Fibroblast of mammary gland (primary cell): Measurements from ENCODE around the gene RAPGEF3.

Experiments
- DNase-seq: peaks from one replicate; pipeline ENCODE4 v3.0.0-alpha.2; 2010; ENCODE audit warnings: low read depth
- H3K4me3 ChIP-seq: 2 replicates; pipeline ENCODE4 v1.5.1; 2011; ENCODE audit warnings: low read depth, mild to moderate bottlenecking, low read length, moderate library complexity; ENCODE audit not compliant: control insufficient read depth
- CTCF ChIP-seq: conservative IDR thresholded peaks from 2 replicates; pipeline ENCODE4 v1.5.1; 2011; ENCODE audit warnings: low read depth, low read length, inconsistent platforms; ENCODE audit not compliant: control insufficient read depth, insufficient read depth

RAPGEF3 gene

GRCh38 chr12:47715393-47715876 is 43.2 kb downstream of the RAPGEF3 start:
- peak; percentile 84 for DNase-seq
- peak; percentile 76 for TF ChIP-seq CTCF
- peak overlapping the region; percentile 9 for H3K4me3 ChIP-seq

- TF ChIP-seq CTCF = no peak
- no peak overlapping the region for H3K4me3 ChIP-seq
- DNase-seq = no peak
Observed at GRCh38 chr12:47714826-47715386, 43.8 kb downstream of the RAPGEF3 start.

GRCh38 chr12:47712171-47712570 is 46.5 kb downstream of the RAPGEF3 start:
- H3K4me3 ChIP-seq = no peak overlapping the region
- no peak for TF ChIP-seq CTCF
- no peak for DNase-seq

GRCh38 chr12:47711448-47711847 is 47.2 kb downstream of the RAPGEF3 start:
- H3K4me3 ChIP-seq = no peak overlapping the region
- DNase-seq = no peak
- TF ChIP-seq CTCF = no peak

GRCh38 chr12:47710278-47710677 is 48.4 kb downstream of the RAPGEF3 start:
- no peak overlapping the region for H3K4me3 ChIP-seq
- no peak for TF ChIP-seq CTCF
- no peak for DNase-seq

GRCh38 chr12:47709671-47710070 is 49.0 kb downstream of the RAPGEF3 start:
- DNase-seq = no peak
- no peak for TF ChIP-seq CTCF
- H3K4me3 ChIP-seq = no peak overlapping the region

- H3K4me3 ChIP-seq = no peak overlapping the region
- DNase-seq = no peak
- no peak for TF ChIP-seq CTCF
Observed at GRCh38 chr12:47709237-47709636, 49.4 kb downstream of the RAPGEF3 start.
